Erythroblast (primary cell): ENCODE data around the gene ADISSP.

ENCODE experiments used
- DNase-seq, 2 experiments: peaks; one replicate each; lab custom pipeline; 2025; lab: John Stamatoyannopoulos, UW
- GATA1 ChIP-seq: IDR thresholded peaks from 2 replicates; pipeline ENCODE4 v1.6.1; 2011; ENCODE audit warnings: low read depth, mild to moderate bottlenecking, control low read depth, low read length, moderate library complexity
- POLR2A ChIP-seq: IDR thresholded peaks from 2 replicates; pipeline ENCODE4 v1.6.1; 2011; ENCODE audit warnings: mild to moderate bottlenecking, low read length

Gene ADISSP

GRCh38 chr20:3759884-3760283 lies 7.7 kb downstream of the ADISSP start:
- TF ChIP-seq GATA1 (no peak), POLR2A (no peak)
- no peak for DNase-seq

- TF ChIP-seq GATA1: no peak
- TF ChIP-seq POLR2A: no peak
Measured at GRCh38 chr20:3759316-3759823, 8.2 kb downstream of the ADISSP start.

GRCh38 chr20:3758566-3758965 lies 9.0 kb downstream of the ADISSP start:
- no peak for TF ChIP-seq POLR2A
- no peak for TF ChIP-seq GATA1
- no peak for DNase-seq

More at GRCh38 chr20:3759316-3759823, 8.2 kb downstream of the ADISSP start:
- DNase-seq: no peak

- TF ChIP-seq GATA1 (no peak), POLR2A (no peak)
- DNase-seq: no peak
Measured at GRCh38 chr20:3757268-3757667, 10.3 kb downstream of the ADISSP start.

GRCh38 chr20:3755814-3756480 lies 11.6 kb downstream of the ADISSP start:
- DNase-seq: no peak
- TF ChIP-seq GATA1 (no peak), POLR2A (no peak)

GRCh38 chr20:3755269-3755668 lies 12.3 kb downstream of the ADISSP start:
- no peak for DNase-seq
- TF ChIP-seq GATA1: no peak
- TF ChIP-seq POLR2A: no peak

GRCh38 chr20:3754276-3754630 lies 13.3 kb downstream of the ADISSP start:
- DNase-seq: no peak
- no peak for TF ChIP-seq GATA1
- TF ChIP-seq POLR2A: no peak

GRCh38 chr20:3753501-3754275 lies 13.9 kb downstream of the ADISSP start:
- no peak for TF ChIP-seq POLR2A
- TF ChIP-seq GATA1: no peak
- no peak for DNase-seq

GRCh38 chr20:3753098-3753497 lies 14.5 kb downstream of the ADISSP start:
- TF ChIP-seq GATA1: no peak
- TF ChIP-seq POLR2A: no peak
- DNase-seq: peak; percentile 82 to 88

GRCh38 chr20:3752386-3752759 lies 15.2 kb downstream of the ADISSP start:
- no peak for TF ChIP-seq GATA1
- peak; percentile 24 for TF ChIP-seq POLR2A
- no peak for DNase-seq

- peak; percentile 89 to 91 for DNase-seq
- TF ChIP-seq POLR2A (peak; percentile 36), GATA1 (no peak)
Measured at GRCh38 chr20:3751675-3752385, 15.7 kb downstream of the ADISSP start.

GRCh38 chr20:3751305-3751674 lies 16.3 kb downstream of the ADISSP start:
- no peak for TF ChIP-seq POLR2A
- no peak for TF ChIP-seq GATA1

GRCh38 chr20:3749689-3750531 lies 17.6 kb downstream of the ADISSP start:
- TF ChIP-seq GATA1 (no peak), POLR2A (no peak)
- peak; percentile 61 to 64 for DNase-seq

More at GRCh38 chr20:3751305-3751674, 16.3 kb downstream of the ADISSP start:
- DNase-seq: no peak
